ENCODE data around the gene ANAPC15.
A peak's percentile ranks its signal among the peaks of the same experiment; 100 is the strongest.
"Not testable (repeated sequence)": the region's sequence is repeated elsewhere in the genome, so short reads cannot be mapped to it uniquely, and the experiment has no call there.

The ANAPC15 gene

GRCh38 chr11:72154816-72155215, 42.3 kb upstream of the ANAPC15 start:
- no peaks in the 10 kb centered on the region for H3K4me1 ChIP-seq (ENCODE audit: control insufficient read depth, insufficient read depth, low read depth, low read length)
- no peak overlapping the region for H3K23ac ChIP-seq (ENCODE audit: low read length in 2 of 2)
- H3K4me3 ChIP-seq (ENCODE audit: insufficient read depth in 1 of 2, low read depth in 1 of 2, low read length in 2 of 2): no peak overlapping the region
- no peaks in the 10 kb centered on the region for H3K79me1 ChIP-seq (replicated peaks; ENCODE audit: low read length, poor library complexity, severe bottlenecking)
- no peaks in the 10 kb centered on the region for H3K9me3 ChIP-seq (ENCODE audit: control insufficient read depth, low read length)
- no peak overlapping the region for H2AFZ ChIP-seq (ENCODE audit: low read depth, low read length)
- WGBS: 80% methylated on average over 3 of the region's 3 CpGs
- DNase-seq: no peak
- no peak overlapping the region for H3K27ac ChIP-seq (ENCODE audit: low read length, poor library complexity, severe bottlenecking)
- H2BK12ac ChIP-seq (ENCODE audit: low read length in 2 of 2): no peak overlapping the region
- no peak overlapping the region for H4K8ac ChIP-seq (ENCODE audit: low read length)
- peaks cover 10 to 12% of the 10 kb centered on the region in 2 experiments for H3K27me3 ChIP-seq (ENCODE audit: control insufficient read depth in 1 of 2, insufficient read depth in 1 of 2, low read length in 2 of 2)
- no peak overlapping the region for H3K18ac ChIP-seq (ENCODE audit: low read depth in 1 of 2, low read length in 2 of 2)
- H2BK15ac ChIP-seq (ENCODE audit: low read depth, poor library complexity, severe bottlenecking): no peak overlapping the region
- no peak overlapping the region for H3K9ac ChIP-seq (ENCODE audit: low read length)
- no peak overlapping the region for H2BK5ac ChIP-seq (ENCODE audit: low read depth, low read length, poor library complexity, severe bottlenecking)
- no peak overlapping the region for H4K91ac ChIP-seq (ENCODE audit: low read length)
- H3K4me2 ChIP-seq (ENCODE audit: low read length, poor library complexity, severe bottlenecking): no peak overlapping the region
- H3K4ac ChIP-seq (ENCODE audit: low read depth in 1 of 2, low read length in 2 of 2): no peak overlapping the region
- H2BK120ac ChIP-seq (ENCODE audit: low read depth, low read length): no peak overlapping the region
- H3K14ac ChIP-seq (ENCODE audit: low read length in 2 of 2): no peak overlapping the region
- H3K36me3 ChIP-seq (ENCODE audit: control insufficient read depth in 1 of 2, insufficient read depth in 2 of 2, low read depth in 1 of 2, low read length in 2 of 2): no peaks in the 10 kb centered on the region
- no peak overlapping the region for H2AK5ac ChIP-seq (ENCODE audit: low read length, severe bottlenecking)

- not testable (repeated sequence) for H3K9ac ChIP-seq (ENCODE audit: low read length); H3K14ac ChIP-seq (ENCODE audit: low read length in 2 of 2); H3K27ac ChIP-seq (ENCODE audit: low read length, poor library complexity, severe bottlenecking); DNase-seq; H3K27me3 ChIP-seq (ENCODE audit: control insufficient read depth in 1 of 2, insufficient read depth in 1 of 2, low read length in 2 of 2); H4K8ac ChIP-seq (ENCODE audit: low read length); H2BK120ac ChIP-seq (ENCODE audit: low read depth, low read length); H3K36me3 ChIP-seq (ENCODE audit: control insufficient read depth in 1 of 2, insufficient read depth in 2 of 2, low read depth in 1 of 2, low read length in 2 of 2); H2BK12ac ChIP-seq (ENCODE audit: low read length in 2 of 2); H3K4me1 ChIP-seq (ENCODE audit: control insufficient read depth, insufficient read depth, low read depth, low read length); H2BK5ac ChIP-seq (ENCODE audit: low read depth, low read length, poor library complexity, severe bottlenecking); H3K18ac ChIP-seq (ENCODE audit: low read depth in 1 of 2, low read length in 2 of 2); H3K4me3 ChIP-seq (ENCODE audit: insufficient read depth in 1 of 2, low read depth in 1 of 2, low read length in 2 of 2); H3K79me1 ChIP-seq (replicated peaks; ENCODE audit: low read length, poor library complexity, severe bottlenecking); H3K4me2 ChIP-seq (ENCODE audit: low read length, poor library complexity, severe bottlenecking); H2BK15ac ChIP-seq (ENCODE audit: low read depth, poor library complexity, severe bottlenecking); H4K91ac ChIP-seq (ENCODE audit: low read length); H3K23ac ChIP-seq (ENCODE audit: low read length in 2 of 2); H3K4ac ChIP-seq (ENCODE audit: low read depth in 1 of 2, low read length in 2 of 2); H2AK5ac ChIP-seq (ENCODE audit: low read length, severe bottlenecking); H3K9me3 ChIP-seq (ENCODE audit: control insufficient read depth, low read length); H2AFZ ChIP-seq (ENCODE audit: low read depth, low read length)
- WGBS: 87% methylated on average over 4 of the region's 6 CpGs
These were observed 41.4 kb upstream of the ANAPC15 start for GRCh38 chr11:72153874-72154273.

DNA sequence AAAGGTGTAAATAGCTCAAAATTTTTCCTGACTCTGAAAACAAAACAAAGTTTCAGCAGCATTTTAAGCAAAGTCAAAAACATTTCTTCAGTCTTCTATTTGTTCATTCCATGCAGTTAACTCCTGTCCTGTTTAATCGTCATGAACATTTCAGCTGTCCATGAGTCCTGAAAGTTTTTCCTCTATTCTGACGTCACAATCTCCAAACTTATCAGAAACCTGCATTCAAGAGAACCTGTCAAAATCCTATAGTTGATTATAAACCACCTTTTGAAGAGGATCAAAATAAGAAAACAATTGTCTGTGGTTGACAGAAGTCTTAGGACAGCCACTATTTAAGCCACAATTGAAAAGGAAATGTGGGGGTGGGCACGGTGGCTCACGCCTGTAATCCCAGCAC, 38.4 kb upstream of the ANAPC15 start:
- WGBS: 78% methylated on average over 4 of the region's 4 CpGs
- Histone ChIP-seq H3K18ac (ENCODE audit: low read depth in 1 of 2, low read length in 2 of 2) (no peak overlapping the region), H3K4me2 (ENCODE audit: low read length, poor library complexity, severe bottlenecking) (no peak overlapping the region), H3K36me3 (ENCODE audit: control insufficient read depth in 1 of 2, insufficient read depth in 2 of 2, low read depth in 1 of 2, low read length in 2 of 2) (no peaks in the 10 kb centered on the region), H2BK120ac (ENCODE audit: low read depth, low read length) (no peak overlapping the region), H2AFZ (ENCODE audit: low read depth, low read length) (no peak overlapping the region), H3K4me1 (ENCODE audit: control insufficient read depth, insufficient read depth, low read depth, low read length) (no peaks in the 10 kb centered on the region), H3K14ac (ENCODE audit: low read length in 2 of 2) (no peak overlapping the region), H3K4ac (ENCODE audit: low read depth in 1 of 2, low read length in 2 of 2) (no peak overlapping the region), H4K8ac (ENCODE audit: low read length) (no peak overlapping the region), H2BK15ac (ENCODE audit: low read depth, poor library complexity, severe bottlenecking) (no peak overlapping the region), H3K9ac (ENCODE audit: low read length) (no peak overlapping the region), H3K23ac (ENCODE audit: low read length in 2 of 2) (no peak overlapping the region), H3K27me3 (ENCODE audit: control insufficient read depth in 1 of 2, insufficient read depth in 1 of 2, low read length in 2 of 2) (no peaks in the 10 kb centered on the region), H2BK5ac (ENCODE audit: low read depth, low read length, poor library complexity, severe bottlenecking) (no peak overlapping the region), H3K4me3 (ENCODE audit: insufficient read depth in 1 of 2, low read depth in 1 of 2, low read length in 2 of 2) (no peak overlapping the region), H3K9me3 (ENCODE audit: control insufficient read depth, low read length) (no peaks in the 10 kb centered on the region), H2BK12ac (ENCODE audit: low read length in 2 of 2) (no peak overlapping the region), H3K27ac (ENCODE audit: low read length, poor library complexity, severe bottlenecking) (no peak overlapping the region), H4K91ac (ENCODE audit: low read length) (no peak overlapping the region), H2AK5ac (ENCODE audit: low read length, severe bottlenecking) (no peak overlapping the region), H3K79me1 (replicated peaks; ENCODE audit: low read length, poor library complexity, severe bottlenecking) (no peaks in the 10 kb centered on the region)
- DNase-seq: no peak

DNA sequence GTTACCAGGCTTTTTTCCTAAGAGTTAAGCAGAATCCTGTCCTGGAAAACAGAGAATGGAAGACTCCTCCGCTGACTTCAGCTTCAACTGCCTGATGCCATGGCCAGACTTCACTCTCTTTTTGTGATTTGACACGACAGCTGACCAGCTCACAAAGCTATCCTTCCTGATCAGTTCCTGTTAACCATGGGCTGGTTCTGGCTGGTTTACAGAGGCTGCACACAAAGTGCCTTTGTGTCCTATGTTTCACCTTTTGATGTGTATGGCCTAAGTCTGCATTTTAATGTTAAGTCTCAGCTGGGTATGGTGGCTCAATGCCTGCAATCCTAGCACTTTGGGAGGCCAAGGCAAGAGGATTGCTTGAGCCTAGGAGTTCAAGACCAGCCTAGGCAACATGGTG, 34.1 kb upstream of the ANAPC15 start:
- H4K8ac ChIP-seq (ENCODE audit: low read length): no peak overlapping the region
- H3K4me1 ChIP-seq (ENCODE audit: control insufficient read depth, insufficient read depth, low read depth, low read length): no peaks in the 10 kb centered on the region
- no peak overlapping the region for H3K4me3 ChIP-seq (ENCODE audit: insufficient read depth in 1 of 2, low read depth in 1 of 2, low read length in 2 of 2)
- no peak for DNase-seq
- no peak overlapping the region for H3K4me2 ChIP-seq (ENCODE audit: low read length, poor library complexity, severe bottlenecking)
- no peak overlapping the region for H2BK12ac ChIP-seq (ENCODE audit: low read length in 2 of 2)
- no peak overlapping the region for H2AFZ ChIP-seq (ENCODE audit: low read depth, low read length)
- no peak overlapping the region for H3K27ac ChIP-seq (ENCODE audit: low read length, poor library complexity, severe bottlenecking)
- no peaks in the 10 kb centered on the region for H3K27me3 ChIP-seq (ENCODE audit: control insufficient read depth in 1 of 2, insufficient read depth in 1 of 2, low read length in 2 of 2)
- no peak overlapping the region for H3K14ac ChIP-seq (ENCODE audit: low read length in 2 of 2)
- no peaks in the 10 kb centered on the region for H3K79me1 ChIP-seq (replicated peaks; ENCODE audit: low read length, poor library complexity, severe bottlenecking)
- H2BK5ac ChIP-seq (ENCODE audit: low read depth, low read length, poor library complexity, severe bottlenecking): no peak overlapping the region
- H4K91ac ChIP-seq (ENCODE audit: low read length): no peak overlapping the region
- H3K9ac ChIP-seq (ENCODE audit: low read length): no peak overlapping the region
- H2AK5ac ChIP-seq (ENCODE audit: low read length, severe bottlenecking): no peak overlapping the region
- H2BK120ac ChIP-seq (ENCODE audit: low read depth, low read length): no peak overlapping the region
- no peak overlapping the region for H3K4ac ChIP-seq (ENCODE audit: low read depth in 1 of 2, low read length in 2 of 2)
- H3K18ac ChIP-seq (ENCODE audit: low read depth in 1 of 2, low read length in 2 of 2): no peak overlapping the region
- H3K23ac ChIP-seq (ENCODE audit: low read length in 2 of 2): peak overlapping the region in 1 of 2 experiments; percentile 31
- no peaks in the 10 kb centered on the region for H3K9me3 ChIP-seq (ENCODE audit: control insufficient read depth, low read length)
- 38% methylated on average over 2 of the region's 2 CpGs for WGBS
- no peaks in the 10 kb centered on the region for H3K36me3 ChIP-seq (ENCODE audit: control insufficient read depth in 1 of 2, insufficient read depth in 2 of 2, low read depth in 1 of 2, low read length in 2 of 2)
- no peak overlapping the region for H2BK15ac ChIP-seq (ENCODE audit: low read depth, poor library complexity, severe bottlenecking)
